RWPE1 (cell line): Measurements from ENCODE around the gene NID1.
A peak's percentile ranks its signal among the peaks of the same experiment; 100 is the strongest.

Experiments used
- CTCF ChIA-PET: fragments of 350-600 bp; sonication (Branson Sonifier 250); formaldehyde crosslinking; extraction: SDS; loops from one replicate; lab custom pipeline; 2021; lab: Yijun Ruan, JAX
- POLR2A ChIA-PET: fragments of 400-600 bp; formaldehyde crosslinking; extraction: SDS; loops from one replicate; lab custom pipeline; 2020; ENCODE audit warnings: antibody characterized with exemption; ENCODE audit not compliant: low non-redundant PET; lab: Yijun Ruan, JAX
- DNase-seq: peaks from one replicate; pipeline ENCODE4 v3.0.0; 2012; ENCODE audit warnings: low spot score
- H3K27ac ChIP-seq: fragments of 450-650 bp; 2 replicates; pipeline ENCODE4 v1.5.1; 2017
- TF ChIP-seq, protein P1 (sequence below): fragments of 450-650 bp; conservative IDR thresholded peaks from 2 replicates; pipeline ENCODE4 v1.5.1; 2017; ENCODE audit warnings: low read depth, mild to moderate bottlenecking

The NID1 gene

DNA sequence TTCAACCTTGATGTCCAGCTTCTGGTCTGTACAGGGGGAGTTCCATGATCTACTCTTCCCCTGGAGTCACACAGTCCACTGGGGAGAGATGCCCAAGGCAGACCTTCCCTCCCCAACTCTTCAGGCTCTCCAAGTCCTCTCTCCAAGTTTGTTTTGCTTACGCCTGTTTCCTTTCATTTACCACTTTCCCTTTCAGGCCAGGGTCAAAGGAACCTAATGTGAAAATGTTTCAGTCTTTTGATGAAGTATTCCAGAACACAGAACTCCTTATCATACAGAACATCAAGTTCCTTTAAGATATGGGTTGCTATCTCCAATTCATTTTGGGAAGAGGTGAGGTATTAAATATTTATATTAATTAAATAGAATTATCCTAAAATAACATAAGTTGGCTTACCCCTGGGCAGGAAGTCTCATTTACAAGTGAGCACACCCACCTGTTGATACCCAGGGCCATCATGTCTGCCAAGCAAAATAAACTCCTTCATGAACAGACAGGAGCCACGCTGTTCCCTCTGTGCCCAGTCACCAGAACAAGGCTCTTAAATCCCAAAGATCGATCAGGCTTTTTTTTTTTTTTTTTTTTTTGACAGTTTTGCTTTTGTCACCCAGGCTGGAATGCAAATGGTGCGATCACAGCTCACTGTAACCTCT lies 116.0 kb downstream of the NID1 start:
- ChIA-PET POLR2A (no interaction called here), CTCF (interaction anchor here (0.6 kb wide), 1 partner anchor 71 kb away, joined by 3 read pairs; no protein-coding TSS in a partner anchor)
- TF ChIP-seq, protein P1, sequence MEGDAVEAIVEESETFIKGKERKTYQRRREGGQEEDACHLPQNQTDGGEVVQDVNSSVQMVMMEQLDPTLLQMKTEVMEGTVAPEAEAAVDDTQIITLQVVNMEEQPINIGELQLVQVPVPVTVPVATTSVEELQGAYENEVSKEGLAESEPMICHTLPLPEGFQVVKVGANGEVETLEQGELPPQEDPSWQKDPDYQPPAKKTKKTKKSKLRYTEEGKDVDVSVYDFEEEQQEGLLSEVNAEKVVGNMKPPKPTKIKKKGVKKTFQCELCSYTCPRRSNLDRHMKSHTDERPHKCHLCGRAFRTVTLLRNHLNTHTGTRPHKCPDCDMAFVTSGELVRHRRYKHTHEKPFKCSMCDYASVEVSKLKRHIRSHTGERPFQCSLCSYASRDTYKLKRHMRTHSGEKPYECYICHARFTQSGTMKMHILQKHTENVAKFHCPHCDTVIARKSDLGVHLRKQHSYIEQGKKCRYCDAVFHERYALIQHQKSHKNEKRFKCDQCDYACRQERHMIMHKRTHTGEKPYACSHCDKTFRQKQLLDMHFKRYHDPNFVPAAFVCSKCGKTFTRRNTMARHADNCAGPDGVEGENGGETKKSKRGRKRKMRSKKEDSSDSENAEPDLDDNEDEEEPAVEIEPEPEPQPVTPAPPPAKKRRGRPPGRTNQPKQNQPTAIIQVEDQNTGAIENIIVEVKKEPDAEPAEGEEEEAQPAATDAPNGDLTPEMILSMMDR = no peak
- H3K27ac ChIP-seq = no peak overlapping the region
- no peak for DNase-seq

DNA sequence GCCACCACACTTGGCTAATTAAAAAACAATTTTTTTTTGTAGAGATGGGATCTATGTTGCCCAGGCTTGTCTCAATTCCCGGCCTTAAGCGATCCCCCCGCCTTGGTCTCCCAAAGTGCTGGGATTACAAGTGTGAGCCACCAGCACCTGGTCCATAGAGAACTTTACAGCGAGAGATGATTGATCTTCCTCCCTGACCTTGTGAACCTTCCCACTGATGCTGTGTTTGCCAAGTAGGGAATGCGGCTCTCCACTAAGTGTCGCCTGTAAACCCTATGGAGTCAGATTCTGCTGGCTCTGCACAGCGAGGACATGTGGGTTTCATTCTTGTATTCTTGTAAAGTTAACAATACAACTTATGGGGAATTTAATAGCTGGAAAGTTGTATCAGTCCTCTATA lies 116.9 kb downstream of the NID1 start:
- H3K27ac ChIP-seq = no peak overlapping the region
- ChIA-PET CTCF (no interaction called here), POLR2A (no interaction called here)
- no peak for DNase-seq
- TF ChIP-seq, protein P1 = no peak

DNA sequence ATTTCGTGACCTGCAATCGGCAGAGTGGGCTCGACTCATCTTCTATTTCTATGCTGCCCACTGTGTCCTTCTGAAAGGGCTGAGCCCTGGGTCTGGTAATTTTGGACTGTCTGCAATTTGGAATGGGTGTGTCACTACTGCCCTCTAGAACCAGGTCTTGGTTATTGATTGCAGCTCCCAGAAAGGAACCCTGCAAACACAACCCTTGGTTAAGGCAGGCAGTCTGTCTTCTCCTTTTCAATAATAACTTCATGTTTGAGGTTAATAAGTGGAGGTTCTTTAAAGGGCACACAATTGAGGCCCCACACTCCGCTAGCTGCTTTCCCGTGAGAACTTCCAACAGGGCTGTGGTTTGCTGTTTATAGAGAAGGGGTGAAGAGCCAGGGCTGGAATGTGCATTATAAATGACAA lies 118.3 kb downstream of the NID1 start:
- POLR2A ChIA-PET = interaction anchor here (0.8 kb wide), 1 partner anchor 81 kb away, joined by 3 read pairs; no protein-coding TSS in a partner anchor
- TF ChIP-seq, protein P1 = no peak; the same call in 1 of the 2 replicates
- H3K27ac ChIP-seq = peak overlapping the region; percentile 16
- peak; percentile 17 for DNase-seq
- CTCF ChIA-PET = interaction anchor here (0.5 to 1.3 kb wide), 5 partner anchors 13 to 534 kb away, joined by 3 to 9 read pairs (median 5); partner anchors contain the start of gene LYST

DNA sequence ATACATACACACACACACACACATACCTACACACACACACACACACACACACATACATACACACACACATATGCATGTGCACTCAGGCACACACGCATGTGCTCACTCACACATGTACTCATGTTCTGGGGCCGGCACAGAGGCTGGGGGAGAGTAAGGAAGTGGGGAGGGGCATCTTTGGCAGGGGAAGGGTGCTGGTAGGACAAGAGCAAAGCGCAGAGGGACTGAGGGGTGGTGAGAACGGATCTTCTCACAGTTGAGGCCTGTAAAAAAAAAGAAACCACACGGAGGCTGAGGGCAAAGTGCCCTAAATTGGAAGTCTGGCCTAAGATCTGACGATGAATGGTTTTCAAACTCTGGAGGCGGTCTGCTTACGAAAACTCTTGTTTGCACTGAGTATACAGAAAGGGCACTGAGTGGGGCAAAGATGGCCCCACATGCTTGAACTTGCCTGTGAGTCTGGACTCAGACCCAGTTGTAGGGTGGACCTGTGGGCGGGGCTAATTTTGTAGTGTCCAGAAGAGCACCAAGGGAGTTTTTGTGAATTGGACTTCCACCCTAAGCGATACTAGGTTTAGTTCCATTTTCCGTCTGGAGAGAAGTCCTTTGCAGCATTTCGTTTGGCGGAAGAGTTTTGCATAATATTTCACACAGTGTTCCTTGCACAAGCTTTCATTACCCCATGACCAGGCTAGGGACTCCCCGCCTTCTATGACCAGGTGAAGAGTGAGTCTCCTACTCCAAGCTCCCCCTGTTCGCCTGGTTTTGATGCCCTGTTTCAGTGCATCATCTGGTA lies 118.9 kb downstream of the NID1 start:
- ChIA-PET POLR2A (interaction anchor here (0.8 kb wide), 1 partner anchor 80 kb away, joined by 3 read pairs; no protein-coding TSS in a partner anchor), CTCF (interaction anchor here (0.7 to 1.3 kb wide), 4 partner anchors 12 to 533 kb away, joined by 3 to 9 read pairs (median 6); partner anchors contain the start of gene LYST)
- no peak for DNase-seq
- TF ChIP-seq, protein P1 = no peak
- peak overlapping the region; percentile 16 for H3K27ac ChIP-seq

DNA sequence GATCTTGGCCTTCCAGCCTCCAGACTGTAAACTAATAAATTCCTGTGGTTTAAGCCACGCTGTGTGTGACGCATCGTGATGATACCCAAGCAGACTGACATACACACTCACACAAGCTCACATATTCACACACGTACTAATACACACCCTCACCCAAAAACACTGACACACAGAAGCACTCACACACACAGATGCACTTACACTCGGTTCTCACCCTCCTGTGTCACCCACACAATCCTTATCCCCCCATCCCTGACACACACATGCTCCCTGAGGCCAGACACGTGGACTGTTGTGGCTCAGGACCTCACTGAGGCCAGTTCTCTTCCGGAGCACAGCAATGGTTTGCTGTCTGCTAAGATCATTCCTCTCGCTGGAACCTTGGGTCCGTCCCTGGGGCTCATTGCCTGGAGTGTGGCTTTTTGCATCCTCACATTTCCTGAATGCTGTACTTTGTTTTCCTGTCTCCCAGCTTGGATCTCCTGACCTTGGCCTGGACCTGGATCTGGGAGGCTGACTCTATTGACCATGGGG lies 121.2 kb downstream of the NID1 start:
- POLR2A ChIA-PET = no interaction called here

More for the DNA sequence above, 121.2 kb downstream of the NID1 start:
- TF ChIP-seq, protein P1 = no peak
- peak overlapping the region; percentile 32; the same call in 1 of the 2 replicates for H3K27ac ChIP-seq
- DNase-seq = peak; percentile 56
- CTCF ChIA-PET = interaction anchor here (1.4 kb wide), 1 partner anchor 28 kb away, joined by 3 read pairs; no protein-coding TSS in a partner anchor
